CD4-positive, alpha-beta T cell treated with Interferon alpha-2 for 1 hour (primary cell): ENCODE results near the gene BMPR2.
"Not testable (repeated sequence)": the region's sequence is repeated elsewhere in the genome, so short reads cannot be mapped to it uniquely, and the experiment has no call there.

ENCODE experiments used
- DNase-seq, 2 donors: peaks; one replicate each; pipeline ENCODE4 v3.0.0-alpha.2; 2020 to 2022

The BMPR2 gene

DNA sequence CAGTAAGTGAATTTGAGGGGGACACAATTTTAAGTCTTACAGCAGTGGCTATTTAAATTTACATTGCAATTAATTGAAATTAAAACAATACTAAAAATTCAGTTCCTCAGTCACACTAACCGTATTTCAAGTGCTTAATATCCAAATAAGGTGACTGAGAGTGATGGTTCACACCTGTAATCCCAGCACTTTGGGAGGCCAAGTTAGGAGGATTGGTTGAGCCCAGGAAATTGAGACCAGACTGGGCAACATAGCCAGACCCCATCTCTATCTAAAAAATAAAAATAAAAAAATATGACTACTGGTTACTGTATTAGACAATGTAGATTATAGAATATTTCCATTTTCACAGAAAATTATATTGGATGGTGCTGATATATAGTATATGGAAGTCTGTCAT is 79.0 kb downstream of the BMPR2 start:
- DNase-seq: no peak

- no peak for DNase-seq
Measured at GRCh38 chr2:202460119-202460518, 84.0 kb downstream of the BMPR2 start.

DNA sequence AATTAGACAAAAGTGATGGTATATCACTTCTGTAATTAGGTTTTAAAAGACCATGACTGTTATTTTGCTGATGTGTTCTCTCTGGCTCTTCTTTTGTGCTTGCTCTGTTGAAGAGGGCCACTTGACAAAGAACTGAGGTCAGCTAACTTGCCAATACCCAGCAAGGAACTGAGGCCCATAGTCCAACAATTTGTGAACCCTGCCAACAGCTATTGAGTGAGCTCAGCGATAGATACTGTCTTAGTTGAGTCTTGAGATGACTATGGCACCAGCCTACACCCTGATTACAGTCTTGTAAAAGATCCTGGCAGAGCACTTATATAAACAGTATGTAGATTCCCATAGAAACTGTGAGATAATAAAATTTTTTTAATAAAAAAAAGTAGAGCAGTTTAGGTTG is 103.0 kb downstream of the BMPR2 start:
- no peak for DNase-seq

- DNase-seq: no peak
Measured at GRCh38 chr2:202479610-202480009, 103.5 kb downstream of the BMPR2 start.

GRCh38 chr2:202486351-202486750 is 110.2 kb downstream of the BMPR2 start:
- DNase-seq: no peak

DNA sequence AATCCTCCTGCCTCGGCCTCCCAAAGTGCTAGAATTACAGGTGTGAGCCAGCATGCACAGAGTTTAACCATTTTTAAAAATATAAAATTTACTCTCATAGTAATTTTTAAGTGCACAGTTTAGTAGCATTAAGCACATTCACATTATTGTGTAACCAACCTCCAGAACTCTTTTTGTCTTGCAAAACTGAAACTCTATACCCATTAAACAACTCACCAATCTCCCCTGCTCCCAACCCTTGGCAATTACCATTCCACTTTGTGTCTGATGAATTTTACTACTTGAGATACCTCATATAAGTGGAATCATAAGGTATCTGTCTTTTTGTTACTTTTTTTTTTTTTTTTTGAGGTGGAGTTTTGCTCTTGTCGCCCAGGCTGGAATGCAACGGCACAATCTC is 112.5 kb downstream of the BMPR2 start:
- no peak for DNase-seq

- no peak for DNase-seq
Measured at GRCh38 chr2:202490479-202490878, 114.4 kb downstream of the BMPR2 start.

DNA sequence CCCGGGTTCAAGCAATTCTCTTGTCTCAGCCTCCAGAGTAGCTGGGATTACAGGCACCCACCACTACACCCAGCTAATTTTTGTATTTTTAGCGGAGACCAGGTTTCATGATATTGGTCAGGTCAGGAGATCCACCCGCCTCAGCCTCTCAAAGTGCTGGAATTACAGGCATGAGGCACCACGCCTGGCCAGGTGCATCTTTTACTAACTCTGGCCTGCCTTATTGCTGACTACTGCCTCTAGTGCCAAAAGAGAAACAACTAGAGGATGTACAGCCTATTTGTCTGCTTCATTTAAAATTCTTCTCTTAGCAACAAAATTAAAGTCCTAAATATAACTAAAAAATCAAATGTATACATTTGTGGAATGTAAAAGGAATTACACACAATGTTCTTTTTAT is 115.4 kb downstream of the BMPR2 start:
- no peak for DNase-seq

DNA sequence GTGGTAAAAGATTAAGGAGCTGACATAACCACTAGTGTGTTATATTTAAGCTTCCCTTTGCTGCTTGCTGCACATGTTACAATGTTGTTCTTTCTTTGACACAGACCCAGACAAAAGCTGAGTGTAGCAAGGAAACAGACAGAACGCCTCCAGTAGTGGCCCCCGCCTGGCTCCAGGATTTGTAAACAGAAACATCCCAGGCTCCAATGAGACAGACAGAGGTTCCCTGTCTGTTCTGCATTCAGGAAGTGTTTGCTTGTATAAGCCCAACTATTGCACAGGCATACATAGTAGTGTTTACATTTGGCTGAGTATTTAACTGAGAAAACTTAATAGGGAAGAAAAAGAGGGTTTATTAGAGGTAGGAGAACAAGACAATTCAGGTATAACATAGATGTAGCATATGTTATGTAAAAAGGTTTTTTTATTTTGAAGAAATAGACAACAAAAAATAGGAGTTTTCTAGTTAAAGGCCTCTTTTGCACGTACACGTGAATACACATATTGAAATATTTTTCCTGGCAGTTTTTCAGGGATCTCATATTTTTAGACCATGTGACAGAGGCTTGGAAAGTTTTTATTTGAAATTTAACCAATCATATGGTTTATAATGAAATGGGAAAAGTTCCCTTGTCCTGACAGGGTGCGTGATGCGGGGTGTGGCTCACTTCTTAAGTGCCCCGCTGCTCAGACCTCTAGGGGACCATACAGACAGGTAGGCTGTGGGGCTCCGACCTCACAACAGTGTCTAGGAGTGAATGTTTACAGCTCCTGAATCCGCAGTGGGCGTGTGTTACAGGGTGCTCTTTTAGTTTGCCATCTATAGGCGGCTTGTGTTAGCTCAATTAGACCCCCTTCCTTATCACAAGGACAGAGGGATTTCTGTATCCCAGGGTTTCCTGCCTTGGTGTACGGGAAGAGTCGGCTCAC is 118.4 kb downstream of the BMPR2 start:
- DNase-seq: no peak

GRCh38 chr2:202495230-202495604 is 119.1 kb downstream of the BMPR2 start:
- no peak for DNase-seq

GRCh38 chr2:202496835-202497472 is 120.8 kb downstream of the BMPR2 start:
- not testable (repeated sequence) for DNase-seq

- DNase-seq: not testable (repeated sequence)
Measured at GRCh38 chr2:202497473-202497866, 121.3 kb downstream of the BMPR2 start.

GRCh38 chr2:202499841-202500240 is 123.7 kb downstream of the BMPR2 start:
- DNase-seq: not testable (repeated sequence)

GRCh38 chr2:202503276-202503675 is 127.1 kb downstream of the BMPR2 start:
- not testable (repeated sequence) for DNase-seq

- DNase-seq: no peak
Measured at GRCh38 chr2:202508686-202509085, 132.6 kb downstream of the BMPR2 start.

- no peak for DNase-seq
Measured at GRCh38 chr2:202510911-202511310, 134.8 kb downstream of the BMPR2 start.

DNA sequence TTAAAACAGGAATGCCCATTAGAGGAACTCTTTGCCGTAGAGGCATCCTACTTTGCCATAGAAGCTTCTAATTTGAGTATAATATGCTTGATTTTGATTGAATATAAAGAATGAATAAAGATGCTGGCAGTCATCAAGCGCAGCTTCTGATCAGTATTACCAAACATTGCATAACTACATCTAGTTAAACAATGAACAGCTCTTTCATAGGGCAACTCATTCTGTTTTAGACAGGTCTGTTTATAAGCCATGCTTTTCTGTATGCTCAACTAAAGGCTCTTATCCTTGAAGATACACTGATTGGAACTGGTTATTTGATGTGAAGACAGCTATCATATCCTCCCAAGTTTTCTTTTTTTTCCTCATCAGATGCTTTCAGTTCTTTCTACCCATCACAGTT is 136.0 kb downstream of the BMPR2 start:
- DNase-seq: no peak

DNA sequence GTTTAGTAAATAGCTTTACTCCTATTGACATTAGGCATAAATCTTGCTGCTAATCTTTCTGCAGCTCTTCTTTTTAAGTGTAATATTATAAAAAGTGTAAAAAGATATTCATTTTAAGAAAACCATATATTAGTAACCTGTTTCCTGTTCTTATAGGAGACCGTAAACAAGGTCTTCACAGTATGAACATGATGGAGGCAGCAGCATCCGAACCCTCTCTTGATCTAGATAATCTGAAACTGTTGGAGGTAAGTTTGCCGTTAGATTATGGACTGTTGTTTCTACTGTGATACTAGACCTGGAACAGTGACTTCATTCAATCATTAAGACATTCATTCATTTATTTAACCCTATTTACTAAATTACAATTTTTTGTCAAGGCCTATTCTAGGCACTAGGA is 138.6 kb downstream of the BMPR2 start:
- no peak for DNase-seq

- no peak for DNase-seq
Measured at GRCh38 chr2:202519453-202519852, 143.3 kb downstream of the BMPR2 start.

DNA sequence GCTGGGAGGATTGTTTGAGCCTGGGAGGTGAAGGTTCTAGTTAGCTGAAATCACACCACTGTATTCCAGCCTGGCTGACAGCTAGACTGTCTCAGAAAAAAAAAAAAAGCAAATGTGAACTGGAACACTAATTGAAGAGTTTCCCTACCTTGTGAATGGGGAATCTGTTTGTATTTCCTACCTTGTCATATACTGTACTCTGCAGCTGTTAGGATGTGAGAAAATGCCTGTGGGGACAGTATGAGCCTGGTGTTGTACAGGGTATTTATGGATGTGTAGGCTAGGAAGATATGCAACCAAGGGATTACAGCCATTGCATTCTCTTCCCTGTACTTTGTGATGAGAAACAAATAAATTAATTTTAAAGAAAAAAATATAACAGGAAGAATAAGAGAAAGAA is 145.3 kb downstream of the BMPR2 start:
- no peak for DNase-seq

- DNase-seq: no peak
Measured at GRCh38 chr2:202529389-202529788, 153.3 kb downstream of the BMPR2 start.

DNA sequence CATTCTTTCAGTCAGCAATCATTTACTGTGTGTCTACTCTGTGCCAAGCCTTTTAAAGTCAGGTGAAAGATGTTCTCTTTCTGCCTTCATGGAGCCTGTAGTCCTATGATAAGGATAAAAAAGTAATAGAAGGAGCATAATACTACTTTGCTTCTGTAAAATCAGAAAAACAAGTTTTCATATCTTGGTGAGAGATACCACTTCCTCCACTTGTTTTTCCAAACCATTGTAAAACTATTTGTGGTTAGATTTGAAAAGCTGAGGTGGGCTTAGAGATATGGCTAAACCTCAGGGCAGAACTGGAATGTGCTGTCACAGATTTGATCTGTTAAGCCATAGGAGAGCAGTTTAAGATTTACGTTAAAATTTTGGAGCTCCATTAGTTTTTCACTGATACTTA is 153.9 kb downstream of the BMPR2 start:
- DNase-seq: no peak

GRCh38 chr2:202535290-202535689 is 159.2 kb downstream of the BMPR2 start:
- not testable (repeated sequence) for DNase-seq

GRCh38 chr2:202541137-202541536 is 165.0 kb downstream of the BMPR2 start:
- no peak for DNase-seq
